ENCODE measurements around the gene WFS1. TPM values are rescaled to one million over a fixed set of nuclear protein-coding genes. Genes with fewer than 3 reads are reported as not detected.

Gene WFS1
- total RNA-seq, 1 experiment from 2014 or later = 57.1 TPM

GRCh38 chr4:6239968-6240367, 29.7 kb upstream of the WFS1 start:
- intact Hi-C loops (cut with micrococcal nuclease; ENCODE audit: unreplicated experiment) = no loop called here
- no peak overlapping the region for H3K27ac ChIP-seq
- no peaks in the 10 kb centered on the region for H3K4me1 ChIP-seq (replicated peaks; ENCODE audit: insufficient read depth)
- no peak for DNase-seq
- H2AFZ ChIP-seq = no peak overlapping the region
- BruUV-seq (replicated peaks) = no TSS peak
- no peaks in the 10 kb centered on the region for H4K20me1 ChIP-seq (ENCODE audit: insufficient read depth)
- H3K27me3 ChIP-seq (ENCODE audit: insufficient read depth, low read depth) = peaks cover 63% of the 10 kb centered on the region
- no peak overlapping the region for H3K4me2 ChIP-seq
- CTCF ChIA-PET = no interaction called here
- no peaks in the 10 kb centered on the region for H3F3A ChIP-seq (ENCODE audit: insufficient read depth, low read depth)
- no peak overlapping the region for H3K4me3 ChIP-seq
- H3K9me3 ChIP-seq (ENCODE audit: insufficient read depth, low read depth) = no peaks in the 10 kb centered on the region
- no peaks in the 10 kb centered on the region for H3K9me2 ChIP-seq (ENCODE audit: insufficient read depth)
- POLR2A ChIA-PET (ENCODE audit: unreplicated experiment) = no interaction called here
- no peaks in the 10 kb centered on the region for H3K79me2 ChIP-seq (ENCODE audit: low read depth)
- no peaks in the 10 kb centered on the region for H3K36me3 ChIP-seq (ENCODE audit: low read depth)
- no peak for TF ChIP-seq EZH2 (IDR thresholded peaks at IDR 0.05; ENCODE audit: low read depth)
- TF ChIP-seq, protein P1, sequence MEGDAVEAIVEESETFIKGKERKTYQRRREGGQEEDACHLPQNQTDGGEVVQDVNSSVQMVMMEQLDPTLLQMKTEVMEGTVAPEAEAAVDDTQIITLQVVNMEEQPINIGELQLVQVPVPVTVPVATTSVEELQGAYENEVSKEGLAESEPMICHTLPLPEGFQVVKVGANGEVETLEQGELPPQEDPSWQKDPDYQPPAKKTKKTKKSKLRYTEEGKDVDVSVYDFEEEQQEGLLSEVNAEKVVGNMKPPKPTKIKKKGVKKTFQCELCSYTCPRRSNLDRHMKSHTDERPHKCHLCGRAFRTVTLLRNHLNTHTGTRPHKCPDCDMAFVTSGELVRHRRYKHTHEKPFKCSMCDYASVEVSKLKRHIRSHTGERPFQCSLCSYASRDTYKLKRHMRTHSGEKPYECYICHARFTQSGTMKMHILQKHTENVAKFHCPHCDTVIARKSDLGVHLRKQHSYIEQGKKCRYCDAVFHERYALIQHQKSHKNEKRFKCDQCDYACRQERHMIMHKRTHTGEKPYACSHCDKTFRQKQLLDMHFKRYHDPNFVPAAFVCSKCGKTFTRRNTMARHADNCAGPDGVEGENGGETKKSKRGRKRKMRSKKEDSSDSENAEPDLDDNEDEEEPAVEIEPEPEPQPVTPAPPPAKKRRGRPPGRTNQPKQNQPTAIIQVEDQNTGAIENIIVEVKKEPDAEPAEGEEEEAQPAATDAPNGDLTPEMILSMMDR (conservative IDR thresholded peaks at IDR 0.05) = no peak

DNA sequence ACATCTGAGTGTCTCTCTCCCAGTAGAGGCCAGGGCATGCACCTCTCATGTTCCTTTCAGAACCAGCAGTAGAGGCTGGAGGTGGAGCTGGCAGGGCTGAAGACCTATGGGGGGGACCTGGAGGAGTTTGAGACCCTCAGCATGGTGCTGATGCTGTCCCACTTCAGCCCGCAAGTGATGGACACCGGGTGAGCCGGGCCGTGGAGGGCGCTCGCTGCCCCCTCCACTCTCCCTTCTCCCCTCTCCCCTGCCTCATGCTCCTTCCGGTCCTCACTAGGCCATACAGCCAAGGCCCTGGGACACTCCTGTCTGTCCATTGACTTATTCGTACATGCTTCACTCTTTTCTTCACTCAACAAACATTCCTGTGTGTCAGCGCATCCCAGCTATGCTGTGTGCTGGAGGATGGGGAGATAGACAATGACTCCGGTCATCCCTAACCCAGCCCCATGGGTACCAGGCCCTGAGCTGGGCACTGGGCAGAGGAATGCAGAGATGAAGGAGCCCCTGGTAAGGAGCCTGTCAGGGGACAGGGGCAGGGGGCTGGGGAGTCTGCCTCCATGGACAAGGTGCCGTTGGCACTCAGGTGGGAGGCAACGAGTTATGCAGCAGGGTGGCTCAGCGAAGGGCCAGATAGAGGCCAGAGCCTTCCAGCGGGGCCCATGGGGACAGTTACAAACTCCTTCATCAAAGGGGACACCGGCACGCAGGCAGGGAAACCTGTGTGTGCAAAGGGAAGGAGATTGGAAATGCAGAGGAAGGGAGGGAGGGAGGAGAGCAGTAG, 28.4 kb upstream of the WFS1 start:
- no peaks in the 10 kb centered on the region for H4K20me1 ChIP-seq (ENCODE audit: insufficient read depth)
- no peak overlapping the region for H3K4me3 ChIP-seq
- H3K9me3 ChIP-seq (ENCODE audit: insufficient read depth, low read depth) = no peaks in the 10 kb centered on the region
- ChIA-PET CTCF (no interaction called here), POLR2A (ENCODE audit: unreplicated experiment) (no interaction called here)
- no peak overlapping the region for H3K27ac ChIP-seq
- H3K4me1 ChIP-seq (replicated peaks; ENCODE audit: insufficient read depth) = no peaks in the 10 kb centered on the region
- intact Hi-C loops (cut with micrococcal nuclease; ENCODE audit: unreplicated experiment) = no loop called here
- BruUV-seq (replicated peaks) = no TSS peak
- H3K27me3 ChIP-seq (ENCODE audit: insufficient read depth, low read depth) = peaks cover 53% of the 10 kb centered on the region
- no peaks in the 10 kb centered on the region for H3K79me2 ChIP-seq (ENCODE audit: low read depth)
- no peaks in the 10 kb centered on the region for H3K36me3 ChIP-seq (ENCODE audit: low read depth)
- DNase-seq = no peak
- no peaks in the 10 kb centered on the region for H3F3A ChIP-seq (ENCODE audit: insufficient read depth, low read depth)
- no peak overlapping the region for H2AFZ ChIP-seq
- H3K9me2 ChIP-seq (ENCODE audit: insufficient read depth) = no peaks in the 10 kb centered on the region
- no peak overlapping the region for H3K4me2 ChIP-seq
- no peak for TF ChIP-seq EZH2 (IDR thresholded peaks at IDR 0.05; ENCODE audit: low read depth)
- TF ChIP-seq, protein P1 (conservative IDR thresholded peaks at IDR 0.05) = no peak

GRCh38 chr4:6242271-6243029, 27.2 kb upstream of the WFS1 start:
- Histone ChIP-seq H3K4me1 (replicated peaks; ENCODE audit: insufficient read depth) (no peaks in the 10 kb centered on the region), H3K27ac (no peak overlapping the region), H3K79me2 (ENCODE audit: low read depth) (no peaks in the 10 kb centered on the region), H2AFZ (no peak overlapping the region), H3K4me2 (no peak overlapping the region), H4K20me1 (ENCODE audit: insufficient read depth) (no peaks in the 10 kb centered on the region), H3K36me3 (ENCODE audit: low read depth) (no peaks in the 10 kb centered on the region), H3K9me3 (ENCODE audit: insufficient read depth, low read depth) (no peaks in the 10 kb centered on the region), H3K27me3 (ENCODE audit: insufficient read depth, low read depth) (peaks cover 44% of the 10 kb centered on the region), H3K4me3 (no peak overlapping the region), H3K9me2 (ENCODE audit: insufficient read depth) (no peaks in the 10 kb centered on the region), H3F3A (ENCODE audit: insufficient read depth, low read depth) (no peaks in the 10 kb centered on the region)
- CTCF ChIA-PET = no interaction called here
- no TSS peak for BruUV-seq (replicated peaks)
- TF ChIP-seq, protein P1 (conservative IDR thresholded peaks at IDR 0.05) = no peak
- no peak for TF ChIP-seq EZH2 (IDR thresholded peaks at IDR 0.05; ENCODE audit: low read depth)
- POLR2A ChIA-PET (ENCODE audit: unreplicated experiment) = no interaction called here
- DNase-seq = no peak
- intact Hi-C loops (cut with micrococcal nuclease; ENCODE audit: unreplicated experiment) = no loop called here
